Measurements from ENCODE around the gene MAPK7.

MAPK7 gene

DNA sequence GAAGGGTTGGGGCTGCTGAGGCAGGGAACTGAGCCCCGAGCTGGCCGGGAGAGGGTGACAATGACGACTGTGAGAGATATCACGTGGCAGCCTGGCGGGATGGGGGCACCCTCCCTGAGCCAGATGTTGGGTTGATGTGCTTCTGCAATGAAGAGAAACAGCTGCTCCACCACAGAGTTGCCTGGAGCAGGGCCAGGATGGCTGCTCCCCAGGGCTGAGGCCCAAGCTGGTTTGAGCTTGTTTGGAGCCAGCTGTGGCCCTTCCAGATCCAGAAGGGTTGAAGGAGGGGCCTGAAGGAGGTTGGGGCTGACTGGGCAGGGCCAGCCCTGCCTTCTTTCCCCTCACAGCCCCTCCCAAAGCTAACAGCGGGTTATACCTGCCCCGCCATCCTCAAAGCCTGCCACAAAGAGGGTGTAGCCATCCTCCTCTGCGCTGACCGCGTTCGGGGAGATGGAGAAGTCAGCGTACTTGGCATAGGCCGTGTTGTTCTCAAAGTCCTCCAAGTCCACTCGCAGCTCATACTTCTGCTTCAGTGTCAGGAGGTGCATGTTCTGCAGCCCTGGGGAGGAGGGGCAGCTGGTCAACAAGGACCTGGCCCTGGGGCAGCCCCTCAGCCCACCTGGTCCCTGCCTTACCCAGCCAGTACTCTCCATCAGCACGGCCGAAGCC is 6.6 kb downstream of the MAPK7 start:
- H3K4me3 ChIP-seq (ENCODE audit: low read depth, low read length) = no peak overlapping the region
- TF ChIP-seq, protein P1, sequence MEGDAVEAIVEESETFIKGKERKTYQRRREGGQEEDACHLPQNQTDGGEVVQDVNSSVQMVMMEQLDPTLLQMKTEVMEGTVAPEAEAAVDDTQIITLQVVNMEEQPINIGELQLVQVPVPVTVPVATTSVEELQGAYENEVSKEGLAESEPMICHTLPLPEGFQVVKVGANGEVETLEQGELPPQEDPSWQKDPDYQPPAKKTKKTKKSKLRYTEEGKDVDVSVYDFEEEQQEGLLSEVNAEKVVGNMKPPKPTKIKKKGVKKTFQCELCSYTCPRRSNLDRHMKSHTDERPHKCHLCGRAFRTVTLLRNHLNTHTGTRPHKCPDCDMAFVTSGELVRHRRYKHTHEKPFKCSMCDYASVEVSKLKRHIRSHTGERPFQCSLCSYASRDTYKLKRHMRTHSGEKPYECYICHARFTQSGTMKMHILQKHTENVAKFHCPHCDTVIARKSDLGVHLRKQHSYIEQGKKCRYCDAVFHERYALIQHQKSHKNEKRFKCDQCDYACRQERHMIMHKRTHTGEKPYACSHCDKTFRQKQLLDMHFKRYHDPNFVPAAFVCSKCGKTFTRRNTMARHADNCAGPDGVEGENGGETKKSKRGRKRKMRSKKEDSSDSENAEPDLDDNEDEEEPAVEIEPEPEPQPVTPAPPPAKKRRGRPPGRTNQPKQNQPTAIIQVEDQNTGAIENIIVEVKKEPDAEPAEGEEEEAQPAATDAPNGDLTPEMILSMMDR (IDR thresholded peaks at IDR 0.05; ENCODE audit: low read depth, low read length, missing control alignments) = no peak
- DNase-seq (ENCODE audit: low read depth) = no peak

DNA sequence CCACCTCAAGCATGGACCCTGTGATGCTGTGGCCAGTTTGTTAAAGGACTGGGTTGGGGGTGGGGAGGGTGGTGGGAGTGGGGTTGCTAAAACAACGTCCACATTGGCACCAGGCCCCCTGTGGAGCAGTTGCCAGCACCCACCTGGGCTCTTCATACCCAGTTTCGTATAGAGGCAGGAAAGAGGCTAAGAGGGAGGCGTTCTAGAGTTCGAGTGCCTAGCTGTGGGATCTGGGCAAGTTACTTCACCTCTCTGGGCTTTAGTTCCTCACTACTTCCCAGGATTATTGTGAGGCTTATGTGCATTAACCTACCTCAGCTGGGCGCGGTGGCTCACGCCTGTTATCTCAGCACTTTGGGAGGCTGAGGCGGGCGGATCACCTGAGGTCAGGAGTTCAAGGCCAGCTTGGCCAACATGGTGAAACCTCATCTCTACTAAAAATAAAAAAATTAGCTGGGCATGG is 7.3 kb downstream of the MAPK7 start:
- TF ChIP-seq, protein P1 (IDR thresholded peaks at IDR 0.05; ENCODE audit: low read depth, low read length, missing control alignments) = no peak
- no peak for DNase-seq (ENCODE audit: low read depth)
- no peak overlapping the region for H3K4me3 ChIP-seq (ENCODE audit: low read depth, low read length)

DNA sequence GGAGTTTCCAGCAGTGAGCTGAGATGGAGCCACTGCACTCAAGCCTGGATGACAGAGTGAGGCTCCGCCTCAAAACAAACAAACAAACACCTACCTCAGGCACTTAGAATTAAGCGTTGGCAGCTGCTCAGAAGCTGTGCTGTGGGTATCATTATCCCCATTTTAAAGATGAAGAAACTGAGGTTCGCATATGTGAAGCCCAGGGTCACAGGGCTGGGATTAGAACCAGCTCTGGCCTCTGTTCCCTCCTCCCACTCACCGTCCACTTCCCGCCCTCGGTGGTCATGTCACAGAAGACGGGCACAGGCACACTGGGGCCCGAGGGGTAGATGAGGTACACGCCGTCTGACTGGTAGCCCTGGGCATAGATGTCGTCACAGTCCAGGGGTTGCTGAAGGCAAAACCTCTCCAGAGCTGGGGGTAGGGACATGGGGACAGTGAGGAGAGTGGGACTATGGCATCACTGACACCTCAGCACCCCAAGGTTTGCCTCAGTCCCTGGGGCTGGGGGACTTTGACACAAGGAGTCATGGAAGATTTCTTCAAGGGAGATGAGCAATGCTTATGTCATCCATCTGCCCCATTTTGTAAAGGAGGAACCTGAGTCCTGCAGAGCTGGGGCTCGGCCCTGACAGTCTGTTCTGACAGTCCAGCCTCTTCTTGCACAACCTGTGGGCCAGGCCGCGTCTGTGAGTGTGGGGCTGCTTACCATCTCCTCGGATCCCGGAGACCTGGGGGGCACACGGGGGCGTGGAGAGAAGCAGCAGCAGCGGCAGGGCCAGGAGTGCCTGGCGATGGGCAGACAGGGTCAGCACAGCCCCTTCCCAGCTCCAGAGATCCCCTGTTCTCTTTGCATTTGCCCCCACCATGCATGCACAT is 8.0 kb downstream of the MAPK7 start:
- no peak for DNase-seq (ENCODE audit: low read depth)
- TF ChIP-seq, protein P1 (IDR thresholded peaks at IDR 0.05; ENCODE audit: low read depth, low read length, missing control alignments) = no peak
- no peak overlapping the region for H3K4me3 ChIP-seq (ENCODE audit: low read depth, low read length)

DNA sequence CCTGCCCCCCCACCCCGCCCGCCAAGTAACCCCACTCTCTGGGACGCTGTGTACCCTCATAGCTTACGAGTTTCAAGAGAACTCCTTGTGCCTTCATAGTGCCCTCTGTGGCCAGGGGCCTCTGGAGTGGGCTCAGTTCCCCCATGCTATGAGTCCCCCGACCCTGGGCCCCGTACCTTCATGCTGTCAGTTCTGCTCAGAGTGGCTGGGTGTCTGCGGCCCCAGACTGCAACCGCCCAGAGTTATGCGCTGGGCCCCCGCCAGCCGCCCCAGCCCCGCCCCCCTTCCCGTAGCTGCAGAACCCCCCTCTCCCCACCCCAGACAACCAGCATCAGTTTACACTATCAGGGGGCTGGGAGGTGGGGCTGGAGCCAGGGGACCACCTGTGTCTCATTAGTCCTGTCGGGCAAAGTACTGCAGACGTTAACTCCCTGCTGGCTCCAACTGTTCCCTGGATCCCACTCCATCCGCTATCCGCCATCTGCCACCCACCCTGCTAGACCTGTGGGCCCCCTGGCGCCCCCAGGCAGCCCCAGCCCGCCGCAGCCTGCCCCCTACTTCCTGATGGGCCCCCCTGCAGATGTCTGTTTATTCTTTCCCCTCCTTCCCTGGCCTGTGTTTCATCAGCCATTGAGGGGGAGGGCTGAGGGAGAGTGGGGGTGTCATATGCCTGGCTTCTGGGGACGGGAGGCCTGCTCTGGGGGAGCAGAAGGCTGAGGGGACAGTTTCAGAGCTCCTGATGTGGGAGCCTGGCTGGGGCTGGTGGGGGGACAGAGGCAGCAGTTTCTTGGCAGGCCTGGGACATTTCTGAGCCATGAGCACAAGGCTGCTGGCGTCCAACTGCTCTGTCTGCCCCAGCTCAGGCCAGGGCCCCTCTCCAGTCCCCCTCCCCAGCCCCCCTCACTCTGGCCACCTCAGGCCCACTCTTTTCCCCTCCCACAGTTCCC is 8.9 kb downstream of the MAPK7 start, which contains the start of gene MFAP4:
Gene MFAP4, minus strand, starts transcription at position 217 of the 947 bp plus-strand sequence. Its CDS starts 35 bp downstream, at position 182.
- no peak within 1 kb of the TSS for H3K4me3 ChIP-seq (ENCODE audit: low read depth, low read length)
- no peak for DNase-seq (ENCODE audit: low read depth)
- TF ChIP-seq, protein P1 (IDR thresholded peaks at IDR 0.05; ENCODE audit: low read depth, low read length, missing control alignments) = no peak

DNA sequence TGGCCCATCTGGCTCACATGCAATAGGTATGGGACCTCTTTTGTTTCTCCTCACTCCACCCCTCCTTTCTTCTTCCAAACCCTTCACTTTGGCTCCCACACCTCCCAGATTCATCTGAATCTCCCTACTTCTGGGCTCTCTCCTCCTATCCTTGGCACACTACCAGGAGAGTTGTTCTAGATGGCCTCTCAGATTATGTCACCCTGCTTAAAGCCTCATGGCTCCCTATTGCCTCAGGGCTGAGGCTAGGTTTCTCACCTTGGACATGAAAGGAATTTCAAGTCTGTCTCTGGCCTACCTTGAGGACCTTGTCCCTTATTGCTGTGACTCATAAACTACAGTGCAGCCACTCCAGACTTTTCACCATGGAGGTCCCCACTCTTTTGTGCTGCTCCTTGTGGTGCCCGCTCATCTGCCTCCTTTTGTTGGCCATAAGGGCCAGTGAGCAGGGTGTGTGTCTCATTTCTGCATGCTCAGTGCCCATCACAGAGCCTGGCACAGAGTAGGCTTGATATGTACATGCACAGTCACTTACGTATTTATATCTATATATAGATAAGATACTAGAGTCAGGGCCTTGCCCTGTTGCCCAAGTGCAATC is 9.7 kb downstream of the MAPK7 start:
- TF ChIP-seq, protein P1 (IDR thresholded peaks at IDR 0.05; ENCODE audit: low read depth, low read length, missing control alignments) = no peak
- no peak for DNase-seq (ENCODE audit: low read depth)
- no peak overlapping the region for H3K4me3 ChIP-seq (ENCODE audit: low read depth, low read length)

All from GM12864 (cell line).